WERI-Rb-1 (cell line): ENCODE data around the gene MLIP.

Experiments used
- DNase-seq: peaks from one replicate; pipeline ENCODE4 v3.0.0-alpha.2; 2020
- H3K27ac ChIP-seq: fragments of 250-450 bp; sonication (Bioruptor Pico); 2 replicates; pipeline ENCODE4 v1.5.1; 2020; ENCODE audit warnings: mild to moderate bottlenecking, moderate library complexity
- H3K27me3 ChIP-seq: fragments of 250-450 bp; sonication (Bioruptor Pico); 2 replicates; pipeline ENCODE4 v1.5.1; 2021; ENCODE audit warnings: mild to moderate bottlenecking, low read depth, moderate library complexity; ENCODE audit not compliant: insufficient read depth, severe bottlenecking
- H3K36me3 ChIP-seq: fragments of 250-450 bp; sonication (Bioruptor Pico); 2 replicates; pipeline ENCODE4 v1.5.1; 2020; ENCODE audit warnings: mild to moderate bottlenecking, moderate library complexity
- H3K4me3 ChIP-seq: 2 replicates; pipeline ENCODE4 v1.5.1; 2011; ENCODE audit warnings: low read depth, mild to moderate bottlenecking, control low read depth, low read length
- H3K9me3 ChIP-seq: fragments of 250-450 bp; sonication (Bioruptor Pico); 2 replicates; pipeline ENCODE4 v1.5.1; 2021; ENCODE audit warnings: mild to moderate bottlenecking, moderate library complexity; ENCODE audit not compliant: severe bottlenecking
- CTCF ChIP-seq: IDR thresholded peaks from 2 replicates; pipeline ENCODE4 v1.5.1; 2011; ENCODE audit warnings: low read depth, mild to moderate bottlenecking, control low read depth, inconsistent platforms, low read length

Gene MLIP

GRCh38 chr6:54135665-54136369 lies 24.6 kb downstream of the MLIP start:
- no peak for DNase-seq
- no peak overlapping the region for H3K27ac ChIP-seq
- no peaks in the 10 kb centered on the region for H3K9me3 ChIP-seq
- peaks cover 45% of the 10 kb centered on the region for H3K27me3 ChIP-seq
- TF ChIP-seq CTCF = no peak
- H3K36me3 ChIP-seq = no peaks in the 10 kb centered on the region
- no peak overlapping the region for H3K4me3 ChIP-seq

GRCh38 chr6:54138795-54139194 lies 27.6 kb downstream of the MLIP start:
- Histone ChIP-seq H3K9me3 (no peaks in the 10 kb centered on the region), H3K27me3 (peaks cover 54% of the 10 kb centered on the region), H3K27ac (no peak overlapping the region), H3K4me3 (no peak overlapping the region), H3K36me3 (no peaks in the 10 kb centered on the region)
- DNase-seq = no peak
- TF ChIP-seq CTCF = no peak

- Histone ChIP-seq H3K36me3 (no peaks in the 10 kb centered on the region), H3K27me3 (peaks cover 56% of the 10 kb centered on the region), H3K27ac (no peak overlapping the region), H3K9me3 (no peaks in the 10 kb centered on the region), H3K4me3 (no peak overlapping the region)
- no peak for TF ChIP-seq CTCF
- no peak for DNase-seq
Measured at GRCh38 chr6:54140811-54141210, 29.6 kb downstream of the MLIP start.

GRCh38 chr6:54142889-54143519 lies 31.8 kb downstream of the MLIP start:
- H3K9me3 ChIP-seq = no peaks in the 10 kb centered on the region
- H3K36me3 ChIP-seq = no peaks in the 10 kb centered on the region
- no peak for DNase-seq
- no peak for TF ChIP-seq CTCF
- peaks cover 45% of the 10 kb centered on the region for H3K27me3 ChIP-seq
- H3K27ac ChIP-seq = no peak overlapping the region
- no peak overlapping the region for H3K4me3 ChIP-seq

GRCh38 chr6:54151861-54152260 lies 40.6 kb downstream of the MLIP start:
- Histone ChIP-seq H3K9me3 (no peaks in the 10 kb centered on the region), H3K27me3 (peaks cover 14% of the 10 kb centered on the region), H3K4me3 (no peak overlapping the region), H3K27ac (no peak overlapping the region), H3K36me3 (no peaks in the 10 kb centered on the region)
- DNase-seq = no peak
- TF ChIP-seq CTCF = no peak
